ENCODE measurements around the gene PHF1.
"Not testable (repeated sequence)": the region's sequence is repeated elsewhere in the genome, so short reads cannot be mapped to it uniquely, and the experiment has no call there.

Gene PHF1

DNA sequence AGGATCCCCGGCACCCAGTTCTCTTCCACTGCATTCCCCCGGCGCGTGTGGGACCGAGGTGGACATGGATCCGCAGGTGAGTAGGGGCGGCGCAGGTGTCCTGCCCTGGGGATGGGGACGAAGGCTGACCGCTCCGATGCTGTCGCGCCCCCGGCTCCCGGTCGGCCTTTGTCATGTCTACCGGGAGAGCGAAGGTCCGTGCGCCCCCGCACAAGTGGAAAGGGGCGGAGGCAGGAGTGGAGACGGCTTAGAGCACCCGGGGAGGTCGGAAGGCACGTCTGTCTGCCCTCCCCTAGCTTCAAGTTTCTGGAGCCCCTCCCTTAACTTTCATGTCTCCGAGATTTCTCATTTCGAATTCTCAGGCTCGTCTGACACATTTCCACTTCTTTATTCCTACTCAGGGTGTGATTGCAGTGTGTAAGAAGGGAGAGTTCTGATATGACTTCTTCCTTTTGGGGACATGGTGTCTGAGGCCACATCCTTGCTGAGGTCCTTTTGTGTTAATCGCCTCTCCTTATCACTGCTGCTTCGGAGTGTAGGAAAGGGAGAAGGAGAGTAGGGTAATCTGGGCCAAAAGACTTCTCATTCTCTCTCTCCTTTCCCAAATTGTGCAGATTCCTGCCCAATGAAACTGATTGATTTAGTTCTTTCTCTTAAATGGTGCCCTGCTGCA is 18.8 kb upstream of the PHF1 start:
- no peak for DNase-seq

DNA sequence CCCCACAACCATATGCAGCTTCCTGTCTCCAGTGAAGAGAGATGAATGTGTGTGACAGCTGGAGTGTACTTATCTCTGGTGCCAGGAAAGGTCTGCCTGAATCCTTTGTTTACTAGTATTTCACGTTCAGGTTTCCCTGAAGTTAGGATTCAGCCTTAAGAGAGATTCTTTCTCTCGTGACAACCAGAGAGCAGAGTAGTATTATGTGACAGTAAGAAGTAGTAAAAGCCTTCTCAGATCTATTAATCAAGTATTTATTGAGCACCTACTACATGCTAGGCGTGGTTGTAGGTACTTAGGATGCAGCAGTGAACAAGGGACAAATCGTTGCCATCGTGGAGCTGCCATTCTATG is 18.2 kb upstream of the PHF1 start:
- no peak for DNase-seq

DNA sequence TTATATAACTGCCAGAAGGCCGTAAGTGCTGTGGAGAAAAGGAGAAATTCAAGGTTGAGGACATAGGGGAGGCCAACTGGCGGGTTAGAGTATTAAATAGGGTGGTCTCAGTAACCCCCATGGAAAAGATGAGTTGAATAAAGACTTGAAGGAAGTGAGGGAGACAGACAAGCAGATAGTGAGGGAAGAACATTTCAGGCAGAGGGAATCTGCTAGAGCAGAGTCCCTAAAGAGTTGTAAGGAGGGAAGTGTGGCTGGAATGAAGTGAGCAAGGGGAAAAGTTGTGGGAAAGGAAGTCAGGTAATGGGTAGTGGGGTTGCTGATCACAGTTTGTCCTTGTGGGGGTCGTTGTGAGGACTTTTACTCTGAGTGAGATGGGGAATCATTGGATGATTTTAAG is 17.8 kb upstream of the PHF1 start:
- DNase-seq: no peak

DNA sequence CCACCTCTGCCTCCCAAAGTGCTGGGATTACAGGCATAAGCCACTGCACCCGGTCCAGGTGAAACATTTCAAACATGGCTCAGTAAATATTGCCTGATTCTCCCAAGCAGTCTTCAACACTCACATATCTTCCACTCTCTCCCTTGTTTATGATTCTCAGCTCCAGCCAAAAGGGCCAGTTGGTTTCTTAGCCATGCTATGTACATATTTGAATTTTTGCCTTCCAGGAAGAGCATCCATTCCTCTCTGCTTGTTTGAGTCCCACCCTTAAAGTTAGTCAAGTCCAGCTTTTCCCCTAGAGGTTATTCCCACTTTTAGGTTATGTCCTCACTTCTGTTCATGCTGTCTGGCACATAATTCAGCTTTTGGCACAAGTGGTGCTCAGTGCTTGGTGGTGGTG is 13.3 kb upstream of the PHF1 start:
- no peak for DNase-seq

DNA sequence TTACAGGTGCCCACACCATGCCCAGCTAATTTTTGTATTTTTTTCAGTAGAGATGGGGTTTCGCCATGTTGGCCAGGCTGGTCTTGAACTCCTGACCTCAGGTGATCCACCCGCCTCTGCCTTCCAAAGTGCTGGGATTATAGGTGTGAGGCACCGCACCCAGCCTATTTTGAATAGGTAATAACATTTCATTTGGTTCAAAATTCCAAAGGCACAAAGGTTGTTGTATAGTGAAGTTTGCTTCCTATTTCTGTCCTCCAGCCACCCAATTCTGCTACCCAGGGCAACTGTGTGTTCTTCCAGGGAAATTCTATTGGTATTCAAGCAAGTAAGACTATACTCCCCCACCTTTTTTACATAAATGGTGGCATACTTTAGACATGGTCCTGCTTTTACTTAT is 12.2 kb upstream of the PHF1 start:
- not testable (repeated sequence) for DNase-seq

DNA sequence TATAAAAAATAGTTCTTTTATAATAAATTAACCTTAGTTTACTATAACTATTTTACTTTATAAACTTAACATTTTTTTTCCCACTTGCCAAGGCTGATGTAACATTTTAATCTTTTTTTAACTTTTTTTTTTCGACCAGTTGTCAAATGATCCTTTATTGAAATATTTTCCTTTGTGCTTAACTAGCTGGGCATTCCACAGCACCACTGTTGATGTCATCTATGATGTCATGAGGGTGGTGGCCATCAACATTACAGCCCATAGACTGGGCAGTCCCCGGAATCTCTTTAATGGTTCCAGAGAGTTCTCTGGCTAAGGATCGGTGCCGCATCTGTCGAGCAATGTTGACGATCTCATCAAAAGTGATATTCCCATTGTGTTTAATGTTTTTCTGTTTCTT is 10.9 kb upstream of the PHF1 start:
- DNase-seq: not testable (repeated sequence)

DNA sequence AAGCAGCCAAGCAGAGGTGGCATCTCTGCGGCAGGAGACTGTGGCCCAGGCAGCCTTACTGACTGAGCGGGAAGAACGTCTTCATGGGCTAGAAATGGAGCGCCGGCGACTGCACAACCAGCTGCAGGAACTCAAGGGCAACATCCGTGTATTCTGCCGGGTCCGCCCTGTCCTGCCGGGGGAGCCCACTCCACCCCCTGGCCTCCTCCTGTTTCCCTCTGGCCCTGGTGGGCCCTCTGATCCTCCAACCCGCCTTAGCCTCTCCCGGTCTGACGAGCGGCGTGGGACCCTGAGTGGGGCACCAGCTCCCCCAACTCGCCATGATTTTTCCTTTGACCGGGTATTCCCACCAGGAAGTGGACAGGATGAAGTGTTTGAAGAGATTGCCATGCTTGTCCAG is 5.9 kb upstream of the PHF1 start:
- no peak for DNase-seq

DNA sequence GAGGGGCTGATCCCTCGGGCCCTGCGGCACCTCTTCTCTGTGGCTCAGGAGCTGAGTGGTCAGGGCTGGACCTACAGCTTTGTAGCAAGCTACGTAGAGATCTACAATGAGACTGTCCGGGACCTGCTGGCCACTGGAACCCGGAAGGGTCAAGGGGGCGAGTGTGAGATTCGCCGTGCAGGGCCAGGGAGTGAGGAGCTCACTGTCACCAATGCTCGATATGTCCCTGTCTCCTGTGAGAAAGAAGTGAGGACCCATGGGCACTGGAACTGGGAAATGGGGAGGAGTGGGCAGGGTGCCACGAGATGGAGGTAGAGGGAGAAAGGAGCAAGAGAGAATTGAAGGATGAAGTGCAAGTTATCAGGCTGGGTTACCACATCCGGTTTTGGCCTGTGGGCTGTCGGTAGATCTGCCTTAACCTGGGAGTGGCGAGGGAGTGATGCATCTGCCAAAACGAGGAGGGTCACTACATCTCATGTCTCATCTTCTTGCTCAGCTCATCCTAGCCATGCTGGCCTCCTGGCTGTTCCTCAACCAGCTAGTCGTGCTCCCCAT is 5.4 kb upstream of the PHF1 start:
- DNase-seq: no peak

DNA sequence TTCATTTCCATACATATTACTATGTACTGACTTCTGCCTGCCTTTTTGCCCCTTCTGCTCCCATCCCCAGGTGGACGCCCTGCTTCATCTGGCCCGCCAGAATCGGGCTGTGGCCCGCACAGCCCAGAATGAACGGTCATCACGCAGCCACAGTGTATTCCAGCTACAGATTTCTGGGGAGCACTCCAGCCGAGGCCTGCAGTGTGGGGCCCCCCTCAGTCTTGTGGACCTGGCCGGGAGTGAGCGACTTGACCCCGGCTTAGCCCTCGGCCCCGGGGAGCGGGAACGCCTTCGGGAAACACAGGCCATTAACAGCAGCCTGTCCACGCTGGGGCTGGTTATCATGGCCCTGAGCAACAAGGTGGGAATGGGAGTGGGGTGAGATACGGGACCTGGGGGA is 4.7 kb upstream of the PHF1 start:
- DNase-seq: no peak

DNA sequence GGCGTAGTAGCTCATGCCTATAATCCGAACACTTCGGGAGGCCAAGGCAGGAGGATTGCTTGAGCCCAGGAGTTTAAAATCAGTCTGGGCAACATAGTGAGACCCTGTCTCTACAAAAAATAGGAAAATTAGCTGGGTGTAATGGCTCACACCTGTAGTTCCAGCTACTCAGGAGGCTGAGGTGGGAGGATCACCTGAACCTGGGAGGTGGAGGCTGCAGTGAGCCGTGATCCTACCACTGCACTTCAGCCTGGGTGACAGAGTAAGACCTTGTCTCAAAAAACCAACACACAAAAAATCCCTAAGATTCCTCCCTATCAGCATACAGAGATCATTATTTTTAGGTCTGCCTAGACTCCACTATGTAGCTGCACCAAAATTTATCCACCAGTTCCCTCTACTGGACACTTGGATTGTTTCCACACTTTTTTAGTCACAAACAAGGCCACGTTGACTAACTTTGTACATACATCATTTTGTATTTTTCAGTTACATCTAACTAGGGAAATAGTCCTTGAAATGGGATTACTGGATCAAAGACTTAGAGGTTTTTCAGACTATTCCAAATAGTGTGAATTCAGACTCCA is 3.6 kb upstream of the PHF1 start:
- no peak for DNase-seq

DNA sequence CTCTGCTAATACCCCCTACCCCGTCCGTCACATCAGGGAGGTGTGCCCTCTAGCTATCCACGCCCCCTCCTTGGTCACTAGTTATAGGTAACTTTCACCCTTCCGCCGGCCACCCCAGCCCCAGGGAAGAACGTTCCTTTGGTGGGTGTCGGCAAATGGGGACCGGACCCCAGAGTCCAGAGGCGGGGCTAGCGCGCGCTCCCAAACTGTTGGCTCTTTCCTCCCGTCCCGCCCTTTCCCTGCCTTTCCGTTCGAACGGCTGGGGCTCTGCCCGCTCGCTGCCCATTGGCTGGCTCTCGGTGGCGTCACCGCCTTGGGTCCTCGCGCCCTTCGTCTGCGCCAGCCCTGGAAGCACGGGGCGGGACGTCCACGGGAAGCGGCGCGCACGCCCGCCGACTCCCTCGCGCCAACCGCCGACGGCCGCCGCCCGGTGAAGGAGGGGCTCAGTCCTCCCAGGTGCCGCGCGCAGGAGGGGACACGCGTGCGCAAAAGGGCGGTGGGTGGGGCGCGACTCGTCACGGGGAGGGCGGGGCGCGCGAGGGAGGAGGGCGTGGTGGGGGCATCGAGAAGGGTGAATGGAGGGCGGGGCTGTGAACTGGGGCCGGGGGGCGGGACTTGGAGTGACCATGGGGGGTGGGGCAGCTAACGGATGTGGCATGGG is 634 bp upstream of the PHF1 start:
- DNase-seq: peak; percentile 97

DNA sequence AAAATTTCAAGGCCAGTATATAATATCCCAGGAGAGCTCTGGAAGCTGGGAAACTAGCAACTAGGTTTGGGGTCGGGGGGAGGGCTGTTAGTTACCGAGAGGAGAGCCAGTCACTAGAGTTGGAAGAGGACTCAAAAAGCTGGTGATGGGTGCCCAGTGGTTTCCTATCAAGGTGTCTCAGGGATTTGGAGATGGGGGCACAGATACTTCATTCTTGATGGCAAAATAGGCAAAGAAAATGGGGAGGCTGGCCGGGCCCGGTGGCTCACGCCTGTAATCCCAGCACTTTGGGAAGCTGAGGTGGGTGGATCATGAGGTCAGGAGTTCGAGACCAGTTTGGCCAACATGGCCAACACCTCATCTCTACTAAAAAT is 805 bp downstream of the PHF1 start:
- no peak for DNase-seq

DNA sequence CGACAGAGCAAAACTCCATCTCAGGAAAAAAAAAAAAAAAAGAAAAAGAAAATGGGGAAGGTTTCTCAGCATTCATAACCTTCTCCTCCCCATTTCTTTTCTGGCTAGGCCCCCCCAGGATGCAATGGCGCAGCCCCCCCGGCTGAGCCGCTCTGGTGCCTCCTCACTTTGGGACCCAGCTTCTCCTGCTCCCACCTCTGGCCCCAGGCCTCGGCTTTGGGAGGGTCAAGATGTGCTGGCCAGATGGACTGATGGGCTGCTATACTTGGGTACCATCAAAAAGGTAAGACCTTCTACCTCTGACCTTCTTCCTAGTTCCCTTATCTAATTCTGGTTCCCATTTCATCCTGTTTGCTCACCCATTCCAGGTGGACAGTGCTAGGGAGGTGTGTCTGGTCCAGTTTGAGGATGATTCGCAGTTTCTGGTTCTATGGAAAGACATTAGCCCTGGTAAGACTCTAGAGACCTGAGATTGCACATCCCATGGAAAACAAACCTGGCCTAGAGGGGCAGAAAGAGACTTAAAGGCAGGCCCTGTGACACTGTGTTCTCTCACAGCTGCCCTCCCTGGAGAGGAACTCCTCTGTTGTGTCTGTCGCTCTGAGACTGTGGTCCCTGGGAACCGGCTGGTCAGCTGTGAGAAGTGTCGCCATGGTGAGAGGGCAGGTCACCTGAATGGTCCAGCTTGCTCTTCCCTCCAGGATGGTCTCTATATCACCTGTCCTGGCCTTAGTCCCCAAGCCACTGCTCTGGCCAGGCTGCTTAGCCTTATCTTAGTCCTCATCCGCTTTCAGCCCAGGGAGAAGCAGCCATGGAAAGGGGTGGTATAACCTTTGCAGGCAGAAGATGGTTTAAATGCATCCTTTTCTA is 1.6 kb downstream of the PHF1 start:
- DNase-seq: no peak

DNA sequence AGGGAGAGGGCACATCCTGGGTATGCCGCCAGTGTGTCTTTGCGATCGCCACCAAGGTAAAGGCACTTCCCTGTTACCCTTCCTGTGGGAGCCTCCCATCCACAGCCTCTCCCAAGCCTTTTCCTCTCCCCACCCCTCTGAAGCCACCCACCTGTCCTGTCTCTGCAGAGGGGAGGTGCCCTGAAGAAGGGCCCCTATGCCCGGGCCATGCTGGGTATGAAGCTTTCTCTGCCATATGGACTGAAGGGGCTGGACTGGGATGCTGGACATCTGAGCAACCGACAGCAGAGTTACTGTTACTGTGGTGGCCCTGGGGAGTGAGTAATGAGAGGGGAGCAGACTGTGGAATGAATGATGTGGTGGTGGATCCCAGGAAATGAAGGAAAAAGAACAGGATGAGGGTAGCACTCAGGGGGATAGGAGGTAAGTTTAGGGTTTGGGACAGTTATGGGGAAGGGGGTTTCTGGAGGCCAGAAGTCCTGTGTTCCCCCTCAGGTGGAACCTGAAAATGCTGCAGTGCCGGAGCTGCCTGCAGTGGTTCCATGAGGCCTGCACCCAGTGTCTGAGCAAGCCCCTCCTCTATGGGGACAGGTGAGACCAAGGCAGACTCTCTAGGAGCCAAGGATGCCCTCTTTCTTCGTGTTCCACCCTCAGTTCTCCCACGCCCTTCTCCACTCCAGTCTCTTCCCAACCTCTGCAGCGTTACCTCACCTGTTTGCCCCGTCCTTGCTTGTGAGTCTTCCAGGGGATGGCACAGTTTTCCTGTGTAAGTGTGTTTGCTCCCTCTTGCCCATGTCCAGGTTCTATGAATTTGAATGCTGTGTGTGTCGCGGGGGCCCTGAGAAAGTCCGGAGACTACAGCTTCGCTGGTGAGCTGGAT is 2.7 kb downstream of the PHF1 start:
- no peak for DNase-seq

DNA sequence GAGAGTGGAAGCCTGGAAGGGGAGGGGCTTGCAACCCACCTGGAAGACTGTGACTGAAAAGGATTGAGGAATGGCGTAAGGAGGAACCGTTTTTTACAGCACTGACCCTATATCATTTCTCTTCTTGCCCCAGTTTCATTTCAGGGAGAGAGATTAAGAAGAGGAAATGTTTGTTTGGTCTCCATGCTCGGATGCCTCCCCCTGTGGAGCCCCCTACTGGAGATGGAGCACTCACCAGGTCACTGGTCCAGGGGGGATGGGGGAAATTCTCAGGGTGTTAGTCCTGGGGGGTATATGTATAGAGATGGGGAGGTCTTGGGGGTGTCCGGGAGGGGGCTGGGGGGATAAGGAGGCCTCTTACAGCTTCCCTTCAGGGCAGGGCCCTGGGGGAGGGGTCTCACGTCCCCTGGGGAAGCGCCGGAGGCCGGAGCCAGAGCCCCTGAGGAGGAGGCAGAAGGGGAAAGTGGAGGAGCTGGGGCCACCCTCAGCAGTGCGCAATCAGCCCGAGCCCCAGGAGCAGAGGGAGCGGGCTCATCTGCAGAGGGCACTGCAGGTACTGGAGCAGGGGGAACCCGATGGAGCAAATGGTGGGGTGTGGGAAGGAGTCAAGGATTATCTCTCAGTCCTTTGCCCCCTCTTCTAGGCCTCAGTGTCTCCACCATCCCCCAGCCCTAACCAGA is 3.9 kb downstream of the PHF1 start:
- no peak for DNase-seq

DNA sequence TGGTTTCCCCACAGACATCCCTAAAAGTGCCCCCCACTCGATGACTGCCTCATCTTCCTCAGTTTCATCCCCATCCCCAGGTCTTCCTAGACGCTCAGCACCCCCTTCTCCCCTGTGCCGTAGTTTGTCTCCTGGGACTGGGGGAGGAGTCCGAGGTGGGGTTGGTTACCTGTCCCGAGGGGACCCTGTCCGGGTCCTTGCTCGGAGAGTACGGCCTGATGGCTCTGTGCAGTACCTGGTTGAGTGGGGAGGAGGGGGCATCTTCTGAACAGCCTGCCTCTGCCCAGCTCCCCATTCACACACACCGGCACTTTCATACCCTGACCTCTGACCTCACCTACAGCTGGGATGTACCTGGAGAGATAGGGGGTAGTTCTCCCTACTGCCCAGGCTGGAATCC is 5.0 kb downstream of the PHF1 start:
- DNase-seq: no peak

DNA sequence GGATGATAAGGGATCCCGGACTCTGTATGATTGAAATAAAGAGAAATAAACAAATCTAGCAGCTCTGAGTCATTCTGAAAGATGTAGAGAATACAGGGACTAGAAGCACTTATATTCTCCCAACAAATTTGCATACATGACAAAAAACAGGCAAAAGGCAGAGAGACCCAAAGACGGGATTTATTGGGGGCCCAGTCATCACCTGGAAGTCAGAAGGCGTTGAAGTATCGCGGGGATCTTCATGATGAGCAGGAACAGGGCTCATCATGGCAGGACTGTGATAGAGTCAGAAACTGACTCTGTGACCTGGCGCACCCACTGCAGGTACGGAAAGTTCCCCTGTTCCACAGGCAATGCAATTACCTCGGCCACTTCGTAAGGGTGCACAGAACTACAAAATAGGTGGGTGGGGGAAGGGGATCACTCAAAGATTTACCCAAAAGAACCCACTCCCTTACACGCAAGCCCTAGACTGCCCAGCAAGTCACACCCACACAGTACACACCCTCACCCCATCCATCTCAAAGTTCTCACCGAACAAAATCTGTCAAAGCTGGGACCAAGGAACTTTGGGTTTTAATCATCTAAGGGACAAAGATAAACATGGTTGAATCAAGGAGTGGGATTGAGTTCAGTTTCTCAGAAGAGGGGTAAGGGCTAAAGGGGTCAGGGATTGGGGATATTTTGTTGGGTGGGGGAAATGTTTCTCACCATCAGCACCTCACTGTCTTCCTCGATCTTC is 5.7 kb downstream of the PHF1 start:
- no peak for DNase-seq

DNA sequence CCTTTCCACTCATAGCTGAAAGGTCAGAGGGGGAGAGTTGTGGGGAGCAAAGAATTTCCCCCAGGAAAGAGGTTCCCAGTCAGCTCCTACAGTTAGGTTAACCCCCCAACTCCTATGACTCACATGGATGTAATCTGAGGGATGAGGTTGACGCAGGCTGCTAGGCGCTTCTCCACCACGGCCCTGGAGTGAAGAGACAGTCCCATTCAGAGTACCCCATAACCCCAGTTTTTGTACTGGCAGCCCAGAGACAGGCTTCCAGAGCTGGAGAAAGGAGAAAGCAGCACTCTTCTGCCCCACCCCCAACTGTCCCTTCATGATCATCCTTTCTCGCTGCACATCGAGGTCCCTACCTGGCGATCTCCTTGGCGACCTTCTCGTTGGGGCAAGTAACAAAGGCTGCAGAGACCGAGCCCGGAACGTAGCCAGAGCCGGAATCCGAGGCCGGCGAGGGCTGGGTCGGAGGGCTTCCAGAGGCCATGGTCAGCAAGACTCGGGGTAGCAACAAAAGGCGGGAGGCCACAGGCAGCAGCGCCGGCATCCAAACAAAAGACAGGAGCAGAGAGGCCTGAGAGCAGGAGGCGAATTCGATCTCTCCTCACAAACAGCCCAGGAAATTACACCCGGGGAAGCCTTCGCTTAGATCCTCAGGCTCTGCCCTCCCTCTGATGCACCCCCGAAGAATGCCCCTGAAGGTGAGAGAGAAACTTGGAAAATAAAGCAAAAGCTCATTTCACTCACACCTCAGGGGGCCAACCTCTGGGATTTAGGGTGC is 6.5 kb downstream of the PHF1 start:
- DNase-seq: no peak

DNA sequence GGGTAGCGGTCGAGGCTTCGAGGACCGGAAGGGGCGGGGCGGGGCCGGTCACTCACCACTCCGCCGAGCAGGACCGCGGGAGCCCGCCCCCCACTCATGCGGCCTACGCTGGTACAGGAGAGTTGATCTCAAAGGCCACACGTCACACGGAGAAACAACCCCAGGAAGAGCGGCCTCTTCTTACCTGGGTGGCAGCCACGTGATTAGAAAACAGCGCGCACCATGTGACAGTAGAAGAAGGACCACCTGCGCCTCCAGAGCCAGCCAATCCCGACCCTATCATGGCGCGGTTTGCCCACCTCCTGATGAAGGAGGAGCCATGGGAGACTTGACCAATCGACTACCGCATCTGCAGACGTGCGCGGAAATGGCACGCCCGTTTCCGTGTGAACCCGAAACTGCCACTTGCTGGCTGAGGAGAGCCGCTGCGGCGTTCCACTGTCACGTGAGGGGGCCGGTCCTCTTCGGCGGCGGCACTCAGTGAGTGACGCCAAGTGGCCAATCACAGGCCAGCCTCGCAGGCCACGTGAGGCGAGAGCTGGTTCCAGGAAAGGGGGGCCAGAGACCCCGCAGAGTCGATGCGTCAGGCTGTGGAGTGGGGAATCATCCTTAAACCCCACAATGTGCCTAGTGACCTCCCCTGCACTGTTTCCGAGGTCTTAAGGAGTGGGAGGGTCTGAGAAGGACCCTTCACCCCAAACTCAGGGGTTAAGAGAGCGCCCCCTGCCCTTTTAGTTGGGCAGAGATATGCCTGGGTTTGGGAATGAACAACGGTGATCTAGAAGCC is 7.3 kb downstream of the PHF1 start, which contains the start of gene CUTA:
Gene CUTA (minus strand): TSS at position 205 of the 787 bp plus-strand sequence. CDS start 107 bp downstream, at position 98.
- DNase-seq: peak; percentile 100
